ENCODE measurements around the gene GJB3.

GJB3 gene

GRCh38 chr1:34827341-34827941 lies 46.4 kb downstream of the GJB3 start:
- DNase-seq, result no peak

GRCh38 chr1:34828611-34829010 lies 47.6 kb downstream of the GJB3 start:
- no peak for DNase-seq

- no peak for DNase-seq
Measured at GRCh38 chr1:34829250-34829649, 48.2 kb downstream of the GJB3 start.

GRCh38 chr1:34831721-34832246 lies 50.8 kb downstream of the GJB3 start:
- DNase-seq, result no peak

- no peak for DNase-seq
Measured at GRCh38 chr1:34833711-34834110, 52.7 kb downstream of the GJB3 start.

Measured in stimulated activated CD8-positive, alpha-beta memory T cell treated with anti-CD3 and anti-CD28 coated beads, Interleukin-4, amount 100 ng/mL, for 48 hours (primary cell).